ENCODE results near the gene NUP93.

Gene NUP93

GRCh38 chr16:56894331-56894917 is 164.5 kb downstream of the NUP93 start:
- no peak for DNase-seq (ENCODE audit: low spot score)

GRCh38 chr16:56895813-56896212 is 165.9 kb downstream of the NUP93 start:
- no peak for DNase-seq (ENCODE audit: low spot score)

- no peak for DNase-seq (ENCODE audit: low spot score)
These were observed 166.3 kb downstream of the NUP93 start for GRCh38 chr16:56896244-56896643.

GRCh38 chr16:56897026-56897799 is 167.3 kb downstream of the NUP93 start:
- no peak for DNase-seq (ENCODE audit: low spot score)

GRCh38 chr16:56898847-56899246 is 168.9 kb downstream of the NUP93 start:
- no peak for DNase-seq (ENCODE audit: low spot score)

Measured in Ammon's horn (tissue), 1 donor.